Testis (tissue), 2 donors: ENCODE data around the gene TEKTIP1.

ENCODE experiments used
- CTCF ChIP-seq, 3 experiments: fragments of 450-650 bp in 2 of 3; fragments of 200-600 bp in 1 of 3; sonication (generic) in 1 of 3; IDR thresholded peaks; one replicate each; pipeline ENCODE4 v1.5.1; 2016 to 2019; ENCODE audit warnings: antibody characterized with exemption in 3 of 3, mild to moderate bottlenecking in 2 of 3, moderate library complexity in 1 of 3
- POLR2A ChIP-seq: fragments of 450-650 bp; IDR thresholded peaks from one replicate; pipeline ENCODE4 v1.6.1; 2017; ENCODE audit warnings: antibody characterized with exemption, mild to moderate bottlenecking, moderate library complexity

- TF ChIP-seq CTCF (IDR thresholded peaks at IDR 0.05) (no peak), POLR2A (no peak)
These were observed 15.5 kb upstream of the TEKTIP1 start for GRCh38 chr19:3523361-3524077.
